Parathyroid adenoma (tissue), 2 donors: ENCODE data around the gene GAK.

Source experiments
- H2AFZ ChIP-seq: fragments of 300-600 bp; sonication (generic); one replicate; pipeline ENCODE4 v1.7.0; 2017; ENCODE audit warnings: antibody characterized with exemption, mild to moderate bottlenecking
- H3K27ac ChIP-seq: fragments of 300-600 bp; sonication (generic); one replicate; pipeline ENCODE4 v1.7.0; 2017
- H3K27me3 ChIP-seq: fragments of 300-600 bp; sonication (generic); one replicate; pipeline ENCODE4 v1.7.0; 2017; ENCODE audit warnings: low read length; ENCODE audit not compliant: control insufficient read depth, insufficient read depth
- H3K36me3 ChIP-seq: fragments of 300-600 bp; sonication (generic); one replicate; pipeline ENCODE4 v1.7.0; 2017; ENCODE audit warnings: low read length; ENCODE audit not compliant: control insufficient read depth, insufficient read depth
- H3K4me1 ChIP-seq: fragments of 300-600 bp; sonication (generic); one replicate; pipeline ENCODE4 v1.7.0; 2017; ENCODE audit warnings: control low read depth
- H3K4me2 ChIP-seq: fragments of 300-600 bp; sonication (generic); one replicate; pipeline ENCODE4 v1.7.0; 2017; ENCODE audit warnings: low read length
- H3K4me3 ChIP-seq: fragments of 300-600 bp; sonication (generic); one replicate; pipeline ENCODE4 v1.7.0; 2017; ENCODE audit warnings: low read depth, low read length
- H3K79me2 ChIP-seq: fragments of 300-600 bp; sonication (generic); one replicate; pipeline ENCODE4 v1.7.0; 2017; ENCODE audit warnings: control low read depth
- H3K9ac ChIP-seq: fragments of 300-600 bp; sonication (generic); one replicate; pipeline ENCODE4 v1.7.0; 2017; ENCODE audit warnings: mild to moderate bottlenecking
- H3K9me3 ChIP-seq: fragments of 300-600 bp; sonication (generic); one replicate; pipeline ENCODE4 v1.7.0; 2017; ENCODE audit warnings: low read length; ENCODE audit not compliant: control insufficient read depth
- TF ChIP-seq, protein P1 (sequence below): fragments of 300-600 bp; sonication (generic); IDR thresholded peaks from one replicate; pipeline ENCODE4 v1.7.0; 2017; ENCODE audit warnings: antibody characterized with exemption, mild to moderate bottlenecking
- donor health status: primary hyperparathyroidism.

Gene GAK

DNA sequence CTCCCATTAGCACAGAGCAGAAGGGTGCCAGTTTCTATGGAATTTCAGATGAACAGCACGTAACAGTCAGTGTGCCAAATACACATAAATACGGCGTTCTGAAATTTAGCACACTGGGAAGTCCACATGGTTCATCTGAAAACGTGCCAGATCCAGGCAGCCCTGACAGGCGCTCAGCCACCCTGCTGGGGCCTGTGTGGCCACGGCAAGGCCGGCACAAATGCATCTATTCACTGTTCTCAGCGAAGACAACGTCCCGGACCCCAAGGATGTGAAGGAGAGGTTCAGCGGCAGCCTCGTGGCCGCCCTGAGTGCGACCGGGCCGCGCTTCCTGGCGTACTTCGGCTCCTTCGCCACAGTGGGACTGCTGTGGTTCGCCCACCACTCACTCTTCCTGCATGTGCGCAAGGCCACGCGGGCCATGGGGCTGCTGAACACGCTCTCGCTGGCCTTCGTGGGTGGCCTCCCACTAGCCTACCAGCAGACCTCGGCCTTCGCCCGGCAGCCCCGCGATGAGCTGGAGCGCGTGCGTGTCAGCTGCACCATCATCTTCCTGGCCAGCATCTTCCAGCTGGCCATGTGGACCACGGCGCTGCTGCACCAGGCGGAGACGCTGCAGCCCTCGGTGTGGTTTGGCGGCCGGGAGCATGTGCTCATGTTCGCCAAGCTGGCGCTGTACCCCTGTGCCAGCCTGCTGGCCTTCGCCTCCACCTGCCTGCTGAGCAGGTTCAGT is 25.6 kb upstream of the GAK start:
- Histone ChIP-seq H3K36me3 (no peaks in the 10 kb centered on the region), H3K4me1 (no peaks in the 10 kb centered on the region), H2AFZ (no peak overlapping the region), H3K27me3 (no peaks in the 10 kb centered on the region), H3K27ac (no peak overlapping the region), H3K79me2 (no peaks in the 10 kb centered on the region), H3K9ac (no peak overlapping the region), H3K4me3 (no peak overlapping the region), H3K4me2 (no peak overlapping the region), H3K9me3 (no peaks in the 10 kb centered on the region)
- TF ChIP-seq, protein P1, sequence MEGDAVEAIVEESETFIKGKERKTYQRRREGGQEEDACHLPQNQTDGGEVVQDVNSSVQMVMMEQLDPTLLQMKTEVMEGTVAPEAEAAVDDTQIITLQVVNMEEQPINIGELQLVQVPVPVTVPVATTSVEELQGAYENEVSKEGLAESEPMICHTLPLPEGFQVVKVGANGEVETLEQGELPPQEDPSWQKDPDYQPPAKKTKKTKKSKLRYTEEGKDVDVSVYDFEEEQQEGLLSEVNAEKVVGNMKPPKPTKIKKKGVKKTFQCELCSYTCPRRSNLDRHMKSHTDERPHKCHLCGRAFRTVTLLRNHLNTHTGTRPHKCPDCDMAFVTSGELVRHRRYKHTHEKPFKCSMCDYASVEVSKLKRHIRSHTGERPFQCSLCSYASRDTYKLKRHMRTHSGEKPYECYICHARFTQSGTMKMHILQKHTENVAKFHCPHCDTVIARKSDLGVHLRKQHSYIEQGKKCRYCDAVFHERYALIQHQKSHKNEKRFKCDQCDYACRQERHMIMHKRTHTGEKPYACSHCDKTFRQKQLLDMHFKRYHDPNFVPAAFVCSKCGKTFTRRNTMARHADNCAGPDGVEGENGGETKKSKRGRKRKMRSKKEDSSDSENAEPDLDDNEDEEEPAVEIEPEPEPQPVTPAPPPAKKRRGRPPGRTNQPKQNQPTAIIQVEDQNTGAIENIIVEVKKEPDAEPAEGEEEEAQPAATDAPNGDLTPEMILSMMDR, result no peak

DNA sequence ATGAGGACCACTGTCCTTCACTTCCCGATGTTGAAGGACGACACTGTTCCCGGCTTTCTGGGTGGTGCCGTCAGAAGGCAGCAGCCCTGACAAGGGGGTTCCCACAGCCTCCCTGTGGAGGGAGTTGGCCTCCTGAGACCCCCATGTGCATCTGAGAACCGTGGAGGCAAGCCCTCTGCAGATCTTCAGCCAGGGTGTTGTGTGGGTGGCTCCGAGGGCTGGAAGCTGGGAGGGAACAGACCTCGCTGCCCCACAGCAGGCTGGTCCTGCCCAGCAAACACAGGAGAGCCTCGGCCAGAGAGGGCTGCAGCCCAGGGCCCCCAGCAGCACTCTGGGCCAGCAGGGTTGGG is 25.1 kb upstream of the GAK start:
- Histone ChIP-seq H2AFZ (no peak overlapping the region), H3K27ac (no peak overlapping the region), H3K36me3 (no peaks in the 10 kb centered on the region), H3K27me3 (no peaks in the 10 kb centered on the region), H3K4me1 (no peaks in the 10 kb centered on the region), H3K4me3 (no peak overlapping the region), H3K79me2 (no peaks in the 10 kb centered on the region), H3K4me2 (no peak overlapping the region), H3K9ac (no peak overlapping the region), H3K9me3 (no peaks in the 10 kb centered on the region)
- TF ChIP-seq, protein P1, result no peak

DNA sequence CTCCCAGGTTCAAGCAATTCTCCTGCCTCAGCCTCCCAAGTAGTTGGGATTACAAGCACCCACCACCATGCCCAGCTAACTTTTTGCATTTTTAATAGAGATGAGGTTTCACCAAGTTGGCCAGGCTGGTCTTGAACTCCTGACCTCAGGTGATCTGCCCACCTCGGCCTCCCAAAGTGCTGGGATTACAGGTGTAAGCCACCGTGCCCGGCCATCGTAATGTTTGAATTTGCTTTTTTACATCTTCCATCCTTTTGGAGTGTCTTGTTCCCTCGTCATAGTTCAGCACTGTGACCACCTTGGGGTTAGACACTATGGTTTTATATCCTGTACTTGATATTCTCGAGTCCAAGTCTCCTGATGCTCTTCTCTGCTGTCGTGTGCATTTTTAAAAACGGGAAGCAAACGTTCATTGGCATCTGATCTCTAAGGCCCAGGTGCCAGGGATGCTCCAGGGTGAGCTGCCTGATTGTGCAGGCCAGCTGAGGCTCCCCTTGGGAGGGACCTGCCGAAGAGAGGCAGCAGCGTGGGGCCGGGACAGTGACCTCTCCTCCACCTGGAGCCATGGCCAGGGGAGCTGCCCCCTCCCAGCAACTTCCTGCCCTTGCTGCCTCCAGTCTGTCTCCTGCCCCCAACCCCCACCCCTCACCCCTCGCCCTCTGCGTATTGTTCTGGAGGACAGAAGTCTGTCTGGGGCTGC is 24.6 kb upstream of the GAK start:
- H3K4me2 ChIP-seq, result no peak overlapping the region
- no peaks in the 10 kb centered on the region for H3K79me2 ChIP-seq
- no peaks in the 10 kb centered on the region for H3K36me3 ChIP-seq
- H3K27me3 ChIP-seq, result no peaks in the 10 kb centered on the region
- H2AFZ ChIP-seq, result no peak overlapping the region
- TF ChIP-seq, protein P1, result no peak
- H3K9me3 ChIP-seq, result no peaks in the 10 kb centered on the region
- no peak overlapping the region for H3K4me3 ChIP-seq
- H3K27ac ChIP-seq, result no peak overlapping the region
- H3K9ac ChIP-seq, result no peak overlapping the region
- no peaks in the 10 kb centered on the region for H3K4me1 ChIP-seq

DNA sequence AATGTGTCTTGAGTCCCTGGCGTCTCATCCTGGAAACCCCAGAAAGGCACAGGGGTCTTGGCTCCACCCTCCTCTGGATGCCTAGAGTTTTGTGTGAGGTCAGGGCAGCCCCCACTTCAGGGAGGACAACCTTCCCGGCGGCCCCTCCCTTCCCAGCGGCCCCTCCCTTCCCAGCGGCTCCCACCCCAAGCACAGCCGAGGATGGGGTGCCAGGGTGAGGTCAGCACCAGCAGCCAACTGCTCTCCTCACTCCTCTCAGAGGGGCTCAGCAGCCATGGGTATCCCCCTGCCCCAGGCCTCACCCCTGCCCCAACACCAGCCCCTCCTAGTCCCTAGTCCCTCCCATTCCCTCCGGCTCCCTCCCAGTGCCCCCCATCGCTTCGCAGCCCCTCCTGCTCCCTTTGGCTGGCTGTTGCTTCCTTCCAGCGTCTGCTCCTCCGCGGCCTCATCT is 23.8 kb upstream of the GAK start:
- Histone ChIP-seq H3K9ac (no peak overlapping the region), H3K27me3 (no peaks in the 10 kb centered on the region), H3K4me3 (no peak overlapping the region), H3K9me3 (no peaks in the 10 kb centered on the region), H3K4me1 (no peaks in the 10 kb centered on the region), H2AFZ (no peak overlapping the region), H3K27ac (no peak overlapping the region), H3K36me3 (no peaks in the 10 kb centered on the region), H3K79me2 (no peaks in the 10 kb centered on the region), H3K4me2 (no peak overlapping the region)
- TF ChIP-seq, protein P1, result no peak
